PC-3 (cell line): ENCODE results near the gene GAB2. TPM values are rescaled to one million over a fixed set of nuclear protein-coding genes. Genes with fewer than 3 reads are reported as not detected.
A peak's percentile ranks its signal among the peaks of the same experiment; 100 is the strongest.

Source experiments
- ATAC-seq: fragments of 200-7000 bp; cut with Tn5 transposase; 2 replicates; pipeline ENCODE4 v1.9.1; 2020; ENCODE audit warnings: mild to moderate bottlenecking, moderate library complexity
- BruUV-seq: library from RNA; stranded (reverse); fragments of 400-500 nt; replicated peaks from 2 replicates; lab custom pipeline; 2021; lab: Mats Ljungman, UMichigan
- CTCF ChIA-PET: fragments of 300-600 bp; sonication (Branson Sonifier 250); formaldehyde crosslinking; loops from one replicate; lab custom pipeline; 2022; ENCODE audit warnings: antibody characterized with exemption; lab: Charles Lee
- POLR2A ChIA-PET: fragments of 300-600 bp; sonication (Branson Sonifier 250); formaldehyde crosslinking; loops from one replicate; lab custom pipeline; 2022; ENCODE audit warnings: antibody characterized with exemption; ENCODE audit not compliant: unreplicated experiment; lab: Charles Lee
- DNase-seq: peaks from one replicate; pipeline ENCODE4 v3.0.0-alpha.2; 2015
- H2AFZ ChIP-seq: fragments of 300-600 bp; sonication (generic); 2 replicates; pipeline ENCODE4 v1.6.0; 2016; ENCODE audit warnings: antibody characterized with exemption, low read length
- H3F3A ChIP-seq: fragments of 300-600 bp; sonication (generic); one replicate; pipeline ENCODE4 v1.6.0; 2017; ENCODE audit warnings: antibody characterized with exemption, low read length, control low read depth, mild to moderate bottlenecking; ENCODE audit not compliant: unreplicated experiment
- H3K27ac ChIP-seq: fragments of 300-600 bp; sonication (generic); 2 replicates; pipeline ENCODE4 v1.5.1; 2016; ENCODE audit warnings: mild to moderate bottlenecking, low read length
- H3K27me3 ChIP-seq: fragments of 300-600 bp; sonication (generic); 2 replicates; pipeline ENCODE4 v1.6.1; 2016; ENCODE audit warnings: low read length, mixed read lengths
- H3K36me3 ChIP-seq: fragments of 300-600 bp; sonication (generic); 2 replicates; pipeline ENCODE4 v1.6.1; 2016; ENCODE audit warnings: low read depth, mixed run types, low read length, mixed read lengths
- H3K4me1 ChIP-seq: fragments of 300-600 bp; sonication (generic); 2 replicates; pipeline ENCODE4 v1.5.1; 2016; ENCODE audit warnings: low read length; ENCODE audit not compliant: insufficient read depth
- H3K4me2 ChIP-seq: fragments of 300-600 bp; sonication (generic); 2 replicates; pipeline ENCODE4 v1.6.0; 2016; ENCODE audit warnings: low read length
- H3K4me3 ChIP-seq: fragments of 300-600 bp; sonication (generic); 2 replicates; pipeline ENCODE4 v1.5.1; 2016; ENCODE audit warnings: mild to moderate bottlenecking, low read length, mixed read lengths
- H3K79me2 ChIP-seq: fragments of 300-600 bp; sonication (generic); 2 replicates; pipeline ENCODE4 v1.6.1; 2017; ENCODE audit warnings: low read length, mixed read lengths
- H3K9ac ChIP-seq: fragments of 300-600 bp; sonication (generic); 2 replicates; pipeline ENCODE4 v1.6.0; 2016; ENCODE audit warnings: mild to moderate bottlenecking, low read length
- H3K9me2 ChIP-seq: fragments of 300-600 bp; sonication (generic); replicated peaks from 2 replicates; pipeline ENCODE4 v1.6.1; 2016; ENCODE audit warnings: mixed run types, low read length, mixed read lengths
- H3K9me3 ChIP-seq: fragments of 300-600 bp; sonication (generic); 2 replicates; pipeline ENCODE4 v1.6.1; 2016; ENCODE audit warnings: low read length, mixed read lengths
- H4K20me1 ChIP-seq: fragments of 300-600 bp; sonication (generic); 2 replicates; pipeline ENCODE4 v1.6.1; 2016; ENCODE audit warnings: low read length, mixed read lengths
- CTCF ChIP-seq: fragments of 300-600 bp; sonication (generic); conservative IDR thresholded peaks from 2 replicates; pipeline ENCODE4 v1.5.1; 2017; ENCODE audit warnings: antibody characterized with exemption, low read depth, mild to moderate bottlenecking, low read length
- EZH2 ChIP-seq: fragments of 300-600 bp; sonication (generic); IDR thresholded peaks from one replicate; pipeline ENCODE4 v1.6.1; 2017; ENCODE audit warnings: antibody characterized with exemption, mild to moderate bottlenecking, low read length; ENCODE audit not compliant: unreplicated experiment
- EZH2phosphoT487 ChIP-seq: fragments of 300-600 bp; sonication (generic); IDR thresholded peaks from 2 replicates; pipeline ENCODE4 v1.6.1; 2018; ENCODE audit warnings: mild to moderate bottlenecking, antibody characterized with exemption, low read length, borderline replicate concordance
- intact Hi-C: fragments of 100-400 bp; cut with micrococcal nuclease; formaldehyde crosslinking; loops from 2 replicates; pipeline ENCODE4 v1.9.0; 2023
- total RNA-seq: library from RNA; depleted of rRNA; stranded (reverse); fragments of >200 nt; gene quantifications from 2 replicates; pipeline ENCODE4 v1.2.3, GENCODE V29; 2014

GAB2 gene
- total RNA-seq, 1 experiment from 2014 or later, result 7.1 TPM

- peaks cover 32% of the 10 kb centered on the region for H3K4me1 ChIP-seq
- no peaks in the 10 kb centered on the region; the same call in 1 of the 2 replicates for H3K79me2 ChIP-seq
- ATAC-seq (no peak), DNase-seq (no peak)
- no peak overlapping the region for H3K9ac ChIP-seq
- ChIA-PET CTCF (no interaction called here), POLR2A (no interaction called here)
- intact Hi-C loops, result loop anchor here (5.0 to 10.0 kb wide), 2 partner anchors 113 to 214 kb away; no protein-coding TSS in a partner anchor
- no TSS peak for BruUV-seq
- H3F3A ChIP-seq, result no peaks in the 10 kb centered on the region
- no peaks in the 10 kb centered on the region for H3K9me3 ChIP-seq
- TF ChIP-seq CTCF, result no peak
- TF ChIP-seq EZH2, result no peak
- TF ChIP-seq EZH2phosphoT487, result no peak
- H2AFZ ChIP-seq, result no peak overlapping the region
- H3K36me3 ChIP-seq, result no peaks in the 10 kb centered on the region
- H4K20me1 ChIP-seq, result no peaks in the 10 kb centered on the region
- no peak overlapping the region for H3K4me3 ChIP-seq
- no peak overlapping the region for H3K4me2 ChIP-seq
- H3K27me3 ChIP-seq, result no peaks in the 10 kb centered on the region
- no peaks in the 10 kb centered on the region for H3K9me2 ChIP-seq
- H3K27ac ChIP-seq, result no peak overlapping the region
Observed at GRCh38 chr11:78347956-78348355, 69.7 kb downstream of the GAB2 start.

- H3K4me3 ChIP-seq, result no peak overlapping the region
- peak overlapping the region; percentile 30 for H3K4me2 ChIP-seq
Observed at GRCh38 chr11:78346799-78347198, 70.8 kb downstream of the GAB2 start.

More at GRCh38 chr11:78346799-78347198, 70.8 kb downstream of the GAB2 start:
- ATAC-seq (peak; percentile 86), DNase-seq (peak; percentile 90)
- Histone ChIP-seq H3K4me1 (peaks cover 32% of the 10 kb centered on the region), H3K36me3 (no peaks in the 10 kb centered on the region), H3F3A (no peaks in the 10 kb centered on the region), H3K9ac (no peak overlapping the region), H3K9me3 (no peaks in the 10 kb centered on the region), H3K27ac (peak overlapping the region; percentile 59), H4K20me1 (no peaks in the 10 kb centered on the region), H3K79me2 (no peaks in the 10 kb centered on the region; the same call in 1 of the 2 replicates), H3K27me3 (no peaks in the 10 kb centered on the region), H2AFZ (no peak overlapping the region), H3K9me2 (no peaks in the 10 kb centered on the region)
- no peak for TF ChIP-seq EZH2phosphoT487
- no peak for TF ChIP-seq CTCF
- no peak for TF ChIP-seq EZH2
- POLR2A ChIA-PET, result interaction anchor here (0.7 kb wide), 1 partner anchor 228 kb away, joined by 10 read pairs; the partner anchor contains the start of gene NARS2
- no TSS peak for BruUV-seq
- CTCF ChIA-PET, result interaction anchor here (0.6 to 0.7 kb wide), 2 partner anchors 78 to 119 kb away, joined by 4 to 5 read pairs; no protein-coding TSS in a partner anchor
- intact Hi-C loops, result loop anchor here (5.0 to 10.0 kb wide), 2 partner anchors 112 to 216 kb away; no protein-coding TSS in a partner anchor
